ENCODE measurements around the gene SORCS2.

SORCS2 gene

GRCh38 chr4:7708238-7708637 lies 515.9 kb downstream of the SORCS2 start:
- FAIRE-seq = no peak

GRCh38 chr4:7708981-7709380 lies 516.6 kb downstream of the SORCS2 start:
- FAIRE-seq = no peak

DNA sequence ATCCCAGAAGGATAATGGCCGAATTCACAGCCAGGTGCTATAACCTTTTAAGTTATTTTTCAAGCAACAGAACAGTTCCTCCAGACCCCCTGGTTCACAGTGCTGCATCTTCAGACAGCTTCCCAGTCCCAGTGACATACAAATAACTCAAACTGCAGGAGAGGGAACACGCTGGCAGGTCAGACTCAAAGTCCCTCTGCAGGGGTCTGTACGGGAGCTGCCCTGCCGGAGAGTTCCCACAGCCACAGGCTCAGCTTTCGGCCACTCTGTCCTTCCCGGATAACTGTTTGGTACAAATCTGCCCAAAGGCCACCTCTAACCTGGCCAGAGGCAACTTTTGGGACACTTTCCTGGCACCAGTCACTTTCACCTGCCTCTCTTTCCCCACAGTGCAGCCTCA lies 517.1 kb downstream of the SORCS2 start:
- no peak for FAIRE-seq

DNA sequence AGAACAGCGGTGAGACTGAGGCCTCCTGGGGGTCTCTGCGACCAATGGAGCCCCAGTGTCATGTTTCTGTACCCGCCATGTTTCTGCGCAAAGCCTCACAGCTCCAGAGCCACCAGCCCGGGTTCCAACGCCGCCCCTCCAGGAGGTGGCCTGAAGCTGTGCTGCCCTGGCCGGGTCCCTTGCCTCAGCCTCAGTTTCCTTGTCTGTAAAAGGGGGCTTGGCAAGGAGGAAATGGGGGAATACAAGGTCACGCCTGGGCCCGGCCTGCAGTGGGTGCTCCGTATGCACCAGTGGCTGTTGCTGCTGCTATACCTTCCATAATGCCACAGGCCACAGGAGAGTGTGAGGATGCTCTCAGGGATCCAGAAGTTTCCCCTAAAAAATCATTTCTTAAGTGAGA lies 517.8 kb downstream of the SORCS2 start:
- FAIRE-seq = no peak

DNA sequence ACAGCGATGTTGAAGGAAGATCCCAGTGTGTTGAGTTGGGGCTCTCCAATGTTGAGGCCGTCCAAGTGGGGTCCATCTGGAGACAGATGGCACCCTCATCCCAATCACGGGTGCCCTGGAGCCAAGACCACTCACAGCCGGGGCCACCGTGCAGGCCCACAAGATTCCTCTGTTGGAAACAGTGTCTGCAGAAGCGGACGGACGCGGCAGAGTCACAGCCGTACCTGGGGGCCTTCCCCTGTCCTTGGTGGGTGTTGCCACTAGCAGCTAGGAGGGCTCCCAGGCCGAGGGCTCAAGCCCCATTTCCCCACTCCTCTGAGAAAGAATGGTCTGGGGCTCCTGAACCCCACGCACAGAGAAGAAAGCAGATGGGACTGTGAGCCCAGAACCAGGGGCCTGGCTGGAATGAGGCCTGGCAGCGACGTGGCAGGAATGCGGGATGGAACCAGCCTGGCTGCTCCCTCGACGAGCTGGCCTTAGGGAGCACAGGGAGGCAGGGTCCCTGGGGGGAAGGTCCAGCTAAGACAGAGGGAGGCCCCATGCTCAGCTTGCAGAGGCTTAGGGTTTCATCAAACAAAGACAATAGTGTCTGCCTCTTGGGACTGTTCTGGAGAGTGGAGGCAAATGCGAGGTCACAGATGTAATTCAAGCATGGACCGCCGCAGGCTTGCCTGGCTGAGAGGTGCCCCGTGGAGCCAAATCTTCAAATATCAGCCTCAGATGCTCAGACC lies 518.4 kb downstream of the SORCS2 start:
- FAIRE-seq = no peak

GRCh38 chr4:7711307-7711963 lies 519.1 kb downstream of the SORCS2 start:
- FAIRE-seq = no peak

DNA sequence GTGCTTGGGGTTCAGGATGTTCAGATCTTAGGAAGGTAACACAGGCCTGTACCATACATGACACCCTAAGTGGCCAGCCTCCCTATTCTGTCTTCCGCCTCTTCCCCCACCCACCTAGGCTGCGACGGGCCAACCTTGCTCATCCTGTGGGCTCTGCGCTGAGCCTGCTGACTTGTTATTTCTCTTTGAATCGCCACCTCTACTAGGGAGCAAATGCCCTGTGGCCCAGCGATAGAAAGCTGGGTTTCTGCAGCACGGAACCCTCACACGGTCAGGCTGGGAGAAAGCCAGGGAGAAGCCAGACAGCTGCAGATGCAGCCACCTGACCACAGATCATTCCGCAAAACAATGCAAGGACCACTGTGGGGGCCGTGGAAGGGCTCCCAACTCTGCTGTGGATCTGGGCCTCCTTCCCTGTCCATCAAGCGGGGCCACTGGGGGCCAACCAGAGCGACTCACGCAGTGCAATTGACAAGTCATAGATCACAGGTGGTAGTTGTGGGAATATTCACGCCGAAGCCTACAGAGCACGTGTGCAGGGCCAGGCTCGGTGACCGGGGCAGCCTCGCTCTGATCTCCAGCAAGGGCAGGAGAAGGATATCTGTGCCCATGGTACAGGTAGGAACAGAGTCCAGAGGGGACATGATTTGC lies 519.8 kb downstream of the SORCS2 start:
- FAIRE-seq = no peak

DNA sequence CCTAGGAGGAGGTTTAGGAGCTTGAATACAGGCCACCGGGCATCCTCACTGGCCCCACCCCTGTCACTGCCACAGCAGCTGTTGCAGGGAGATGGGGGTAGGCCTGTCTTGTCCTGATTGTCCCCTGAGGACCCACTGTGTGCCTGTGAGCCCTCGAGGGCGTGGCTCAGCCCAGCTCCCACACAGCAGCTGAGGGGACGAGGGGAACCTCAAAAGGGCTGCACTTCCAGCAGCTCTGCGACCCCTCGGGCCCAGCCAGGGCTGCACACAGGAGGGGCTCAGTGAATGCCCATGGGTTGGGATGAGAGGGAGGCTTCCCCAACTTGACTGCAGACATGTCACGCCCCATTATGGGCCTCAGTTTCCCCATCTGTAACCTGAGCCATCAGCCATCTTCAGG lies 521.4 kb downstream of the SORCS2 start:
- FAIRE-seq = no peak

DNA sequence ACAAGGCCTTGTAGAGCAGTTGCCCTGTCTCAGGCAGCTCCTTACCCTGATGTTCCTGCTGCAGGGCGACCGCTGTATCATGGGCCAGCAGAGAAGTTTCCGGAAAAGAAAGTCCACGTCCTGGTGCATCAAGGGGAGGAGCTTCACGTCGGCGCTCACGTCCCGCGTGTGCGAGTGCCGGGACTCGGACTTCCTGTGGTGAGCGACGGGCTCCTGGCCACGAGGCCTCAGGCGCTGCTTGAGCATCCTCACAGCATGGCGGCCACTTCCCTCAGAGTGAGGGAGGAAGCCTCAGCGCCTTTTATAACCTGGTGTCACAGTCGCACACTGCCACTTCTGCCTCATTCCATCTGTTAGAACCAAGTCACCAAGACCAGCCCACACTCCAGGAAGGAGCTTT lies 521.8 kb downstream of the SORCS2 start:
- FAIRE-seq = no peak

- no peak for FAIRE-seq
Measured at GRCh38 chr4:7714738-7715137, 522.4 kb downstream of the SORCS2 start.

GRCh38 chr4:7715271-7716009 lies 523.1 kb downstream of the SORCS2 start:
- FAIRE-seq = no peak

GRCh38 chr4:7716010-7716721 lies 523.8 kb downstream of the SORCS2 start:
- FAIRE-seq = no peak

GRCh38 chr4:7717161-7717560 lies 524.8 kb downstream of the SORCS2 start:
- no peak for FAIRE-seq

DNA sequence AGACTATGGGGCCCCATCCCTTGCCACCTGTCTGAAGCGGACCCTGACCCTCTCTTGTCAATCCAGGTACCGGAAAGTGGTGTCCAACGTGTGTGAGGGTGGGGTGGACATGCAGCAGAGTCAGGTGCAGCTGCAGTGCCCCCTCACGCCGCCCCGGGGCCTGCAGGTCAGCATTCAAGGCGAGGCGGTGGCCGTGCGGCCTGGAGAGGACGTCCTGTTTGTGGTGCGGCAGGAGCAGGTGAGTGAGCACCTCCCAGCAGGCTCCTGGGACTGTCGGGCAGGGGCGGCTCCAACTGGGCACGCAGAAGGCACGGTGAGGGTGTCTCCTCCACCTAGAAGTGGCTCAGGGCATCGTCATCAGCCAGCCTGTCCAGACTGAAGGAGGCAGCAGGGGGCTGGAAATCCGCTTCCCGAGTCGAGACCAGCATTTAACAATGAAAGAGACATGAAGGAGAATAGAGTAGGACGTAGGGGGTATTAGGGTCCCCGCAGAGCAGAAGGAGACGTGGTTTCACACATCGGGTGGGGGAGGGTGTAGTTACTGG lies 525.7 kb downstream of the SORCS2 start:
- no peak for FAIRE-seq

DNA sequence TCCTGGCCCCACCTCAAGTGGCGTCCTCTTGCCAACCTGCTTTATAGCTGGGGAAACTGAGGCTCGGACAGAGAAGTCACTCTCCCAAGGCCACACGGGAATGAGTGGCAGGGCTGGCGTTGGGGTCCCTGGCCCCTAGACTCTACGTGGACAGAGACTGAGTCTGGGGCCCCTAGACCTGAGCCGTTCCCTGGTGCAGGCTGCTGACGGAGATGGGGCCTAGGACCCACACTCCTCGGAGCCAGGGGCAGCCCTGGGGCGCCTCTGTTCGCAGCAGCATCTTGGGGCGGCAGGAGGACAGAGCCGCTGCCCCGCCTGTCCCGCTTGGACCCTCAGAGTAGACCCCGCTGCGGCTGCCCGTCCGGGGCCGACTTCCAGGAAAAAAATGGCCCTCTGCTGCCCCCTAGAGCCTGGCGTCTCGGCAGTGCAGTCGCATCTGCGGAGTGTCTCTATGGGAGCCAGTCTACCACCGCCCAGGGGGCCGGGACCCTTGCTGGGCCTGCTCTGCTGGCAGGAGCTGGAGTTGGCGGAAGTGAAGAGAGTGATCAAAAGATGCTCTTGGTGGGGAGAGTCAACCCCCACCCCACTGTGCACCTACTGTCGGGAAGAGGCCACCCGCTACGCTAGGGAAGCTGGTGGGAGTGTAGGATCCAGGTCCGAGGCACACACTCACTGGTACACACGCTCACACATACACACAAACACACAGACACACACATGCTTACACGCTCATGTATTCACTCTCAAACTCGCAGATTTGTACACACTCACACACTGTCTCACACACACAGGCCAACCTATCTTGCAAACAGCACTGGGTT lies 527.2 kb downstream of the SORCS2 start:
- FAIRE-seq = no peak

DNA sequence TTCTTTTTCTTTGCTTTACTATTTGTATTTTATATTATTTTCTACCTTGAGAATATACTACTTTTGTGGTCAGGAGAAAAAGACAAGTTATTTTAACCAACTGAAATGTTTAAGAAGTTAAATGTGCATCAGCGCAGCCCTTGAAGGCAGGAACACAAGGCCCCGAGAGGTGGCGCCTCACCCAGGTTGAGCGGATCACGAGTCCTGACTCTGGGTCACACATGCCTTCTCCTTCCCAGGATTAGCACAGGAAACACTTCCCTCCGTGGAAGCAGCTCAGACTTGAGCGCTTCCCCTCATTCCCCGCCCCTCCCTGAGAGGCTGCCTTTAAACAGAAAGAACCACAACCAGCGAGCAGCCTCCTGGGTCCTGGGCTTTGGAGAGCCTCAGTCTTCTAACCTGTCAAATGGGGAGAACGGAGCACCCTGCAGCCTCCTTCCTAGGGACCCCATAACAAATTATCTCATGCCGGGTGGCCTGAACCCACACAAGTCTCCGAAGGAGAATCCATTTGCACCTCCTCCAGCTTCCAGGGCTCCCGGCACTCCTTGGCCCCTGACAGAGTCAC lies 529.7 kb downstream of the SORCS2 start:
- FAIRE-seq = no peak

GRCh38 chr4:7722766-7723387 lies 530.5 kb downstream of the SORCS2 start:
- FAIRE-seq = no peak

GRCh38 chr4:7723625-7724024 lies 531.3 kb downstream of the SORCS2 start:
- FAIRE-seq = no peak

GRCh38 chr4:7725951-7726350 lies 533.6 kb downstream of the SORCS2 start:
- FAIRE-seq = no peak

- no peak for FAIRE-seq
Measured at GRCh38 chr4:7726665-7727413, 534.5 kb downstream of the SORCS2 start.

All from islet of Langerhans (tissue), 1 donor.